BJ (cell line): ENCODE measurements around the gene CEP295NL. TPM values are rescaled to one million over a fixed set of nuclear protein-coding genes. Genes with fewer than 3 reads are reported as not detected.

Experiments
- CTCF ChIA-PET: fragments of 350-600 bp; formaldehyde crosslinking; extraction: SDS; loops from one replicate; lab custom pipeline; 2021; ENCODE audit warnings: antibody characterized with exemption, inconsistent platforms; lab: Yijun Ruan, JAX
- POLR2A ChIA-PET: fragments of 300-600 bp; sonication (Branson Sonifier 250); formaldehyde crosslinking; extraction: SDS; loops from one replicate; lab custom pipeline; 2021; ENCODE audit warnings: antibody characterized with exemption; lab: Charles Lee
- DNase-seq: peaks from one replicate; pipeline ENCODE4 v3.0.0-alpha.2; 2011; ENCODE audit warnings: low read depth
- H3K27me3 ChIP-seq: 2 replicates; pipeline ENCODE4 v1.6.0; 2011; ENCODE audit warnings: low read length; ENCODE audit not compliant: control insufficient read depth, insufficient read depth
- H3K36me3 ChIP-seq: 2 replicates; pipeline ENCODE4 v1.5.1; 2011; ENCODE audit warnings: low read length; ENCODE audit not compliant: control insufficient read depth, insufficient read depth
- H3K4me3 ChIP-seq: 2 replicates; pipeline ENCODE4 v1.5.1; 2011; ENCODE audit warnings: low read depth, mild to moderate bottlenecking, control low read depth, low read length
- polyA plus RNA-seq: library from polyadenylated mRNA; depleted of rRNA; stranded (reverse); fragments of >200 nt; gene quantifications from 2 replicates; pipeline ENCODE4 v1.2.3, GENCODE V29; 2011
- TF ChIP-seq, protein P1 (sequence below): IDR thresholded peaks from 2 replicates; pipeline ENCODE4 v1.5.1; 2011; ENCODE audit warnings: low read depth, mild to moderate bottlenecking, control low read depth, inconsistent platforms, low read length, moderate library complexity; ENCODE audit not compliant: insufficient read depth

CEP295NL gene
- polyA plus RNA-seq, 1 experiment = 0.15 TPM

DNA sequence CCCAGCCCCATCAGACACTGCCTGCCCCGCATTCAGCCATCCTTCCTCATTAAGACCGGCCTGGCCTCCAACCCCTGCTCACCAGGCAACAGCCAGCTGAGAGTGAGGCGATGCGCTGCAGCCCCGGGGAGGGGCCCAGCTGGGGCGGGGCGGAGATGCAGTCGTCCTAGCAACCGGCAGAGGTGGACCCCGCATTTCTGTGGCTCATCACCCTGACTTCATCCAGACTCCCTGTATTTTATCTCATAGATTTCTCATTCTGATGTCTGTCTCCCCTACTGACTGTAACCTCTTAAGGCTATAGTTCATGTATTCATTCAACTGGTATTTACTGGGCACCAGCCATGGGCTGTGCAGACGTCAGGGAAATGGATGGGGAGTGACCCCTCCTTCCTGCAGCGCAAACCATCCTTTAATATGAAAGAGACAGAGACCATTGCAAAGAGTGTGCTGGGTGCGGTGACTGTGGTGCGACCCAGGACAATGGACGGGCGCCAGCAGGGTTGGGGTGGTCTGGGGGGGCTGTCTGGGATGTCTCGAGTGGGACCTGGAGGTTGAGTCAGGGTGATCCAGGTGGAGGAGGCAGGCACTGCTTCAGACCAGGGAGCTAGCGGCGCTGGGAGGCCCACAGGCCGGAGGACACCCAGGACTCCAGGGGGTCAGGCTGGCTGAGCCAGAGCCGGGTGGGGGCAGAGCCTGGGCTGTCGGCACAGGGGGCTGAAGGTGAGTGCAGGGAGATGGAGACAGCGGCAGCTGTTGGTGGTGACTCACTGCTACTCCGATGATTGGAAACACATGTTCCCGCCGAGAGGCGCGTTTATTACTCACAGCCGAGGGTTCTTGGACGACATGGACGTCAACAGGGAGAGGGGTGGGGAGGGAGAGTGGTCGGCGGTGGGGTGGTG lies 32.7 kb upstream of the CEP295NL start:
- CTCF ChIA-PET = interaction anchor here (0.6 to 3.9 kb wide), 9 partner anchors 13 to 457 kb away, joined by 3 to 15 read pairs (median 3); no protein-coding TSS in a partner anchor
- TF ChIP-seq, protein P1, sequence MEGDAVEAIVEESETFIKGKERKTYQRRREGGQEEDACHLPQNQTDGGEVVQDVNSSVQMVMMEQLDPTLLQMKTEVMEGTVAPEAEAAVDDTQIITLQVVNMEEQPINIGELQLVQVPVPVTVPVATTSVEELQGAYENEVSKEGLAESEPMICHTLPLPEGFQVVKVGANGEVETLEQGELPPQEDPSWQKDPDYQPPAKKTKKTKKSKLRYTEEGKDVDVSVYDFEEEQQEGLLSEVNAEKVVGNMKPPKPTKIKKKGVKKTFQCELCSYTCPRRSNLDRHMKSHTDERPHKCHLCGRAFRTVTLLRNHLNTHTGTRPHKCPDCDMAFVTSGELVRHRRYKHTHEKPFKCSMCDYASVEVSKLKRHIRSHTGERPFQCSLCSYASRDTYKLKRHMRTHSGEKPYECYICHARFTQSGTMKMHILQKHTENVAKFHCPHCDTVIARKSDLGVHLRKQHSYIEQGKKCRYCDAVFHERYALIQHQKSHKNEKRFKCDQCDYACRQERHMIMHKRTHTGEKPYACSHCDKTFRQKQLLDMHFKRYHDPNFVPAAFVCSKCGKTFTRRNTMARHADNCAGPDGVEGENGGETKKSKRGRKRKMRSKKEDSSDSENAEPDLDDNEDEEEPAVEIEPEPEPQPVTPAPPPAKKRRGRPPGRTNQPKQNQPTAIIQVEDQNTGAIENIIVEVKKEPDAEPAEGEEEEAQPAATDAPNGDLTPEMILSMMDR = no peak
- H3K4me3 ChIP-seq = no peak overlapping the region; the same call in 1 of the 2 replicates
- H3K36me3 ChIP-seq = no peaks in the 10 kb centered on the region; the same call in 1 of the 2 replicates
- POLR2A ChIA-PET = no interaction called here
- H3K27me3 ChIP-seq = no peaks in the 10 kb centered on the region
- DNase-seq = peak; percentile 82

DNA sequence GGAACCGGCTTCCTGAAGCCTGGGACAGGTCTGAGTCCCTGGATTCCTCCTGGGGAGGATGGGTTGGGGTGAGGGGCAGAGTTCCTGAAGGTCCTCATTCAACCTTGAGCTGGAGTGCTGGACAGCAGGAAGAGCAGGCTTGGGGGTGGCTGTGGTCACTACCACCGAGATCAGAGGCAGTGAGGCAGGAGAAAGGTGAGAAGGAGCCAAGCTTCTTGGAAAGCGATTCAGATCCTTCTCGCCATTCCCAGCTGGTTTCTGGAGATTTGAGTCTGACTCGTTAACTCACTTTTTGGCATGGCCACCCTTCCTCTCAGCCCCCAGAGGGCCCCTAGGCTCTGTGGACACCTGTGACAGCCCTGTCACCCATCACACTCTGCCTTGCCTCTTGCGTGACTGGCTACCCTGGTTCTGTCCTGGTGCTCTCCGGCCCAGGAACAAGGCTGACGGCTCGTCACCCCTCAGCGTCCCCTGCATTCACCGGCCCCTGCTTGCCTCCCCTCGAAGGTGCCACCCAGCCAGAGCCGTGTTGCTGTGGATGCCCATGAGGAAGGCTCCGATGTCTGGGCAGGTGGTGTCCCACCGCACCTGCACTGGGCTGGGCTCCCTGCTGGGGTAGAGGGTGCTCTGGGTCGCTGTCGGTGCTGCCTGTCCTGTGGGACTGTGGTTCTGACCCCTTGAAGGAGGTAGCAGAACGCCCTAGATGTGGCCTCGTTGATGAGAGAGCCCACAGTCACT lies 31.8 kb upstream of the CEP295NL start:
- H3K36me3 ChIP-seq = no peaks in the 10 kb centered on the region
- TF ChIP-seq, protein P1 = no peak
- ChIA-PET POLR2A (interaction anchor here (1.2 kb wide), 1 partner anchor 11 kb away, joined by 3 read pairs; no protein-coding TSS in a partner anchor), CTCF (interaction anchor here (0.8 to 2.2 kb wide), 7 partner anchors 12 to 70 kb away, joined by 3 to 10 read pairs (median 3); no protein-coding TSS in a partner anchor)
- DNase-seq = no peak
- no peaks in the 10 kb centered on the region for H3K27me3 ChIP-seq
- no peak overlapping the region for H3K4me3 ChIP-seq

DNA sequence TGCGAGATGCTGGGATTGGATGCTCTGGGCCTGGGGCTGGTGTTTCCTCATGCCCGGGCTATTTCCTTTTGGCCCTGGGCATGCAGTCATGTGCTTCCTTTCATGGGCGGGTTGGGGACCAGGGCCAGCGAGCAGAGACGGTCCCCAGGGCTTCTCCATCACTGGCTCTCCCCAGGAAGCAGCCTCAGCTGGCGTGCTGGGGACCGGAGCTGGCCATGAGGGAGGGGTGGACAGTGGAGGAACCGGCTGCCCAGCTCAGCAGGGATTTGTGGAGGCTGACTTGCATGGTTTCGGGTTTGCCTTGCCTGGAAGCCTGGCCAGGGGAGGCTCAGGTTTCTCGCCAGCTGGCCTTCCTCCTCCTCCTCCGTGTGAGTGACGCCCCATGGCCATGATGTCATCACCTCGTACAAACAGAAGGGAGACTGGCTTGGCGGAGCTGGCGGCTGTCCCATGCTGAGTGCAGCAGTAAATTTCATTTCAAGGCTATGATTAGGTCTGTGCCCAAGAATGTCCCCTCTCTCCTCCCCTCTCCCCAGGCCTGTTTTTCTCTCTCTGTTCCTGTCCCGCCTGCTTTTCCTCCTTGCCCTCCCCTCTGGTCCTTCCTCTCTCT lies 31.1 kb upstream of the CEP295NL start:
- TF ChIP-seq, protein P1 = no peak
- POLR2A ChIA-PET = interaction anchor here (1.2 kb wide), 1 partner anchor 10 kb away, joined by 3 read pairs; no protein-coding TSS in a partner anchor
- H3K4me3 ChIP-seq = peak overlapping the region; percentile 9; the same call in 1 of the 2 replicates
- peak; percentile 97 for DNase-seq
- no peaks in the 10 kb centered on the region for H3K36me3 ChIP-seq
- CTCF ChIA-PET = interaction anchor here (1.2 to 2.2 kb wide), 5 partner anchors 13 to 69 kb away, joined by 3 to 10 read pairs (median 4); no protein-coding TSS in a partner anchor
- no peaks in the 10 kb centered on the region for H3K27me3 ChIP-seq

DNA sequence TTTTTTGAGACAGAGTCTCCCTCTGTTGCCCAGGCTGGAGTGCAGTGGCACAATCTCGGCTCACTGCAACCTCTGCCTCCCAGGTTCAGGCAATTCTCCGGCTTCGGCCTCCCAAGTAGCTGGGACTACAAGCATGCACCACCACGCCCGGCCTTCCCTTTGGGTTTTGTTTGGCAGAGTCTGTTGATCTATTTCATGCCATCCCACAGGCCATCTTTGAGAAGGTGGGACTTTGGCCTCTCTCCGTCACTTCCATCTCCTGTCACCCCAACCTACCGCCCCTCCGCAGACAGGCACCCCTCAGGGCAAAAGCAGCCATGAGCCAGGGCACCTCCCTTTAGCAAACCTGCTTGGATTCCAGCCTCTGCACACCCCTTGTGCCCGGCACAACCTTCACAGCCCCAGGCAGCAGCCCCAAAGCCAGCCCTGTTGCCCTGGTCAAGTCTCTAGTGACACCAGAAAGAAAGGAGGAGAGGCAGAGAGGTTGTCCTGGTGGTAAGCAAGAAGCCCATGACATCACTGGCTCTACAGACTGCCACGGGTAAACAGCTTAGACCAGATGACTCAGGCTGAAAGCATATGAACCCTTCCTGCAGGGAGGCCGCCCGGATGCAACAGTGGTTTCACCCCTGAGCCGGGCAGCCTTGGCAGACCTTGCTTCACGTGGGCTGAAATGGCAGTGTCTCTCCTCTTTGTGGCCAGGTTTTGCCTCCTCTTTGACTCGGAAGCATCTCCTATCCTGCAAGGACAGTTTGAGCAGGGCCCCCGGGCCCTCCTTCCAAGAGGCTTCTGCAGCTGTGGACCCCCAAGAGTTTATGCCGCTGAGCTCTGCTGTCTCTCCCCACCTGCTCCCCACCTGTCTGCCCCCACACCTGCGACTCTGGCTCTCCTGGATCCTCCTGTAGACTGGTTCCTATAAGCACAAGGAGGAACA lies 30.3 kb upstream of the CEP295NL start:
- CTCF ChIA-PET = interaction anchor here (1.2 to 2.2 kb wide), 3 partner anchors 12 to 68 kb away, joined by 3 to 10 read pairs (median 8); no protein-coding TSS in a partner anchor
- POLR2A ChIA-PET = interaction anchor here (1.2 kb wide), 1 partner anchor 10 kb away, joined by 3 read pairs; no protein-coding TSS in a partner anchor
- TF ChIP-seq, protein P1 = peak; percentile 7; the same call in 1 of the 2 replicates
- no peaks in the 10 kb centered on the region for H3K27me3 ChIP-seq
- DNase-seq = peak; percentile 74
- H3K36me3 ChIP-seq = no peaks in the 10 kb centered on the region
- H3K4me3 ChIP-seq = peak overlapping the region; percentile 9; the same call in 1 of the 2 replicates
